SW 1271 (cell line): Measurements from ENCODE around the gene DMKN.
"Not testable (repeated sequence)": the region's sequence is repeated elsewhere in the genome, so short reads cannot be mapped to it uniquely, and the experiment has no call there.

ENCODE experiments used
- DNase-seq, 2 experiments: peaks; one replicate each; lab custom pipeline; 2025; lab: John Stamatoyannopoulos, UW

Gene DMKN

GRCh38 chr19:35461788-35462187 is 51.7 kb downstream of the DMKN start:
- not testable (repeated sequence) for DNase-seq

- no peak for DNase-seq
These were observed 52.4 kb downstream of the DMKN start for GRCh38 chr19:35461060-35461459.

- no peak for DNase-seq
These were observed 52.8 kb downstream of the DMKN start for GRCh38 chr19:35460608-35461007.

- DNase-seq, result no peak
These were observed 53.9 kb downstream of the DMKN start for GRCh38 chr19:35459414-35460082.

GRCh38 chr19:35458731-35459391 is 54.6 kb downstream of the DMKN start:
- no peak for DNase-seq

GRCh38 chr19:35458192-35458591 is 55.3 kb downstream of the DMKN start:
- DNase-seq, result no peak

GRCh38 chr19:35457173-35457572 is 56.3 kb downstream of the DMKN start:
- no peak for DNase-seq

- DNase-seq, result no peak
These were observed 57.7 kb downstream of the DMKN start for GRCh38 chr19:35455616-35456201.

GRCh38 chr19:35454663-35455062 is 58.8 kb downstream of the DMKN start:
- no peak for DNase-seq

- DNase-seq, result no peak
These were observed 61.9 kb downstream of the DMKN start for GRCh38 chr19:35451338-35452096.

GRCh38 chr19:35449359-35450043 is 63.9 kb downstream of the DMKN start:
- DNase-seq, result no peak

- DNase-seq, result no peak
These were observed 65.6 kb downstream of the DMKN start, which contains the start of gene FFAR2 for GRCh38 chr19:35447606-35448469. FFAR2 (plus strand) TSS chr19:35448257; CDS start chr19:35449715, 1,458 bp downstream.
